Ascending aorta (tissue), 2 donors: ENCODE measurements around the gene SPSB1. TPM values are rescaled to one million over a fixed set of nuclear protein-coding genes. Genes with fewer than 3 reads are reported as not detected.

Experiments
- DNase-seq, 2 donors: peaks; one replicate each; pipeline ENCODE4 v3.0.0-alpha.2; 2019; ENCODE audit warnings: low spot score in 2 of 2
- H3K27ac ChIP-seq, 2 donors: fragments of 200-600 bp; sonication (generic); one replicate each; pipeline ENCODE4 v1.5.1; 2016 to 2017; ENCODE audit warnings: mild to moderate bottlenecking in 1 of 2
- H3K27me3 ChIP-seq: fragments of 200-600 bp; sonication (generic); one replicate; pipeline ENCODE4 v1.5.1; 2017
- H3K36me3 ChIP-seq, 2 donors: fragments of 200-600 bp; sonication (generic); one replicate each; pipeline ENCODE4 v1.5.1; 2016
- H3K4me1 ChIP-seq, 2 donors: fragments of 200-600 bp; sonication (generic); one replicate each; pipeline ENCODE4 v1.5.1; 2016 to 2017; ENCODE audit warnings: mild to moderate bottlenecking in 1 of 2
- H3K4me3 ChIP-seq, 2 donors: fragments of 200-600 bp; sonication (generic); one replicate each; pipeline ENCODE4 v1.5.1; 2016 to 2017; ENCODE audit warnings: mild to moderate bottlenecking in 1 of 2
- H3K9me3 ChIP-seq, 2 donors: fragments of 200-600 bp; sonication (generic); one replicate each; pipeline ENCODE4 v1.5.1; 2016
- intact Hi-C: fragments of 100-400 bp; cut with DNase I; formaldehyde crosslinking; loops from one replicate; pipeline ENCODE4 v1.15.1; 2023
- total RNA-seq: library from RNA; depleted of rRNA; stranded (reverse); fragments of >200 nt; gene quantifications from one replicate; pipeline ENCODE4 v1.1.0, GENCODE V29; 2016
- TF ChIP-seq, protein P1 (sequence below), 3 experiments: fragments of 200-600 bp in 2 of 3; fragments of 450-650 bp in 1 of 3; sonication (generic) in 2 of 3; IDR thresholded peaks; one replicate each; pipeline ENCODE4 v1.5.1; 2016 to 2019; ENCODE audit warnings: antibody characterized with exemption in 3 of 3, mild to moderate bottlenecking in 1 of 3, moderate library complexity in 1 of 3

Gene SPSB1
- total RNA-seq, 1 donor from 2014 or later = 64.9 TPM

DNA sequence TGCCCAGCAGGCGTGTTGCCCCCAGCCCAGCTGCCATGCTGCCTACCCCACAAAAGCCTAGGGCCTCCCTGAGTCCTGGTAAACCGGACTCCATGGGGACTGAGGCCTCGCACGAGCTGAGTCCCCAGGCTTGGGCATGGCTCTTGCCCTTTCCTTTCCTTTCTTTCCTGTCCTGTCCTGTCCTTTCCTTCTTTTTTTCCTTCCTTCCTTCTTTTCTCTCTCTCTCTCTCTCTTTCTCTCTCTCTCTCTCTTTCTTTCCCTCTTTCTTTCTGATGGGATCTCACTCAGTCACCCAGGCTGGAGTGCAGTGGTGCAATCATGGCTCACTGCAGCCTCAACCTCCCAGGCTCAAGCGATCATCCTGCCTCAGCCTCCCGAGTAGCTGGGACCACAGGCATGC lies 104.4 kb downstream of the SPSB1 start:
- no peak for DNase-seq
- Histone ChIP-seq H3K27ac (peak overlapping the region; percentile 1 to 87), H3K4me1 (peaks cover 30 to 47% of the 10 kb centered on the region in 2 donors), H3K4me3 (no peak overlapping the region), H3K36me3 (no peaks in the 10 kb centered on the region), H3K27me3 (no peaks in the 10 kb centered on the region), H3K9me3 (no peaks in the 10 kb centered on the region)
- TF ChIP-seq, protein P1, sequence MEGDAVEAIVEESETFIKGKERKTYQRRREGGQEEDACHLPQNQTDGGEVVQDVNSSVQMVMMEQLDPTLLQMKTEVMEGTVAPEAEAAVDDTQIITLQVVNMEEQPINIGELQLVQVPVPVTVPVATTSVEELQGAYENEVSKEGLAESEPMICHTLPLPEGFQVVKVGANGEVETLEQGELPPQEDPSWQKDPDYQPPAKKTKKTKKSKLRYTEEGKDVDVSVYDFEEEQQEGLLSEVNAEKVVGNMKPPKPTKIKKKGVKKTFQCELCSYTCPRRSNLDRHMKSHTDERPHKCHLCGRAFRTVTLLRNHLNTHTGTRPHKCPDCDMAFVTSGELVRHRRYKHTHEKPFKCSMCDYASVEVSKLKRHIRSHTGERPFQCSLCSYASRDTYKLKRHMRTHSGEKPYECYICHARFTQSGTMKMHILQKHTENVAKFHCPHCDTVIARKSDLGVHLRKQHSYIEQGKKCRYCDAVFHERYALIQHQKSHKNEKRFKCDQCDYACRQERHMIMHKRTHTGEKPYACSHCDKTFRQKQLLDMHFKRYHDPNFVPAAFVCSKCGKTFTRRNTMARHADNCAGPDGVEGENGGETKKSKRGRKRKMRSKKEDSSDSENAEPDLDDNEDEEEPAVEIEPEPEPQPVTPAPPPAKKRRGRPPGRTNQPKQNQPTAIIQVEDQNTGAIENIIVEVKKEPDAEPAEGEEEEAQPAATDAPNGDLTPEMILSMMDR (IDR thresholded peaks at IDR 0.05) = no peak
- intact Hi-C loops = no loop called here

DNA sequence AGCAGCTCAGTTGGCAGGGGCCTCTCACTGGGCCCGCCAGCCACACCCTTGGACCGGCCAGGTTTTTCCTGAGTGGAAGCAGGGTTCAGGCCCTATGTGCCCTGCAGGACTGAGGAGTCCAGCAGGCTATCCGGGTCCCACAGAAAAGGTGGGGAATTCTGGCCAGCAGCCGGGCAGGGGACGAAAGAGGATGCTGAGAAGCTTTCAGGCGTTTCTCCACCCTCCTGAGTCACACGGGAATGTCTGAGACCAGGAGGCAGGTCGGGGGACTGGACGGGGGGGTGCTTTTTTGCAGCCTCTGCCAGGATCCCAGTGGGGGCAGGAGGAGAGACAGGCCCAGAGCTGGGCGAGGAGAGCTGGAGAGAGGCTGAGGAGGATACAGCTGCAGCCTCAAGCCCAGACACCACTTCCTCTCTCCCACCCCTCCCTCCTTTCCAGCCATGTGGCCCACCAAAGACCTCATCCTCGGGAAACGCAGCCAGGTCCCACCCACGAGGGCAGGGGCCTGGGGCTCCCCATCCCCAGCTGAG lies 105.4 kb downstream of the SPSB1 start:
- intact Hi-C loops = no loop called here
- peaks cover 34 to 55% of the 10 kb centered on the region in 2 donors for H3K4me1 ChIP-seq
- peak in 1 of 2 donors; percentile 80 for DNase-seq
- H3K4me3 ChIP-seq = no peak overlapping the region
- no peaks in the 10 kb centered on the region for H3K9me3 ChIP-seq
- TF ChIP-seq, protein P1 (IDR thresholded peaks at IDR 0.05) = no peak
- H3K27me3 ChIP-seq = no peaks in the 10 kb centered on the region
- H3K36me3 ChIP-seq = no peaks in the 10 kb centered on the region
- peak overlapping the region; percentile 87 to 93 for H3K27ac ChIP-seq

DNA sequence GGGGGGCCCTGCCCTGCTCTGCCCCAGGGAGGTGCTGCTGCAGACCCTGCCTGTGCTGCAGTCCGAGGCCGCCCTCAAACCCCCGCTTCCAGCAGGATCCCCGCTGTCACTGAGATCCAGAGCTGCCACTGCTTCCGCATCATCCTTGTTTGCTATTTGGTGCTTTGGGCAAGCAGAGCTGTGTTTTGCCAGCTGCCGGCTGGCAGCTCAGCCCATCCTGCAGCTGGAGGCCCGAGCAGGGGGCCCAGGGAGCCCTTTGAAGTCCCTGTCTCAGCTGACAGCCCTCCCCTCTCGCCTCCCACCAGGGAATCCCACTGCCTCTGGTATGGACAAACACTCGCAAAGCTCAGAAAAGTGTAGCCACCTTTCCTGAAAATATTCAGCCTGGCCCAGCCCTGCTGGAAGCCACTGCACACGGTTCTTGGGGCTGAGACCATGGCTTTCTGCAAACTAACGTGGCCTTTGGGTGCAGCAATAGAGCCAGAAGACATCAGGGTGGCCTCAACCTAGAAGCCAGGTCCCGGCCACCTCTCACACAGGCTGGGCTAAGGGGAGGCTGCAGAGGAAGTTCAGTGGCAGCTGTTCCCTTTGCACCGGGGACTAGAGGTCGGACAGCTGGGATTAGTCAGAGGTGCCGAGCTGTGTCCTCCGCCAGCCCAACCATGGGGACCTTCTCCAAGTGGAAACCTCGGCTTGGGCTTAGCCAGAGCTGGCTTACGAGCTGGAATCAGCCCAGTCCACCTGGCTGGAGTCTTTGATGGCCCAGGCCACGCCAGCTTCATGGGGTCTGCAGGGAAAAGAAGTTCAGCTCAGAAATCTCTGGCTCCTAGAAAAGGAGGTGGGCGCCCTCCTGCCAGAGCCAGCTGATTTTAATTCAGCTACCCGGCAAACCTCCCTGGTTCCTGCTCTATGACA lies 107.1 kb downstream of the SPSB1 start:
- Histone ChIP-seq H3K9me3 (no peaks in the 10 kb centered on the region), H3K4me1 (peaks cover 34 to 55% of the 10 kb centered on the region in 2 donors), H3K27ac (peak overlapping the region; percentile 87 to 93), H3K36me3 (no peaks in the 10 kb centered on the region), H3K4me3 (no peak overlapping the region), H3K27me3 (no peaks in the 10 kb centered on the region)
- TF ChIP-seq, protein P1 (IDR thresholded peaks at IDR 0.05) = no peak
- intact Hi-C loops = loop anchor here (2.0 kb wide), 2 partner anchors 49 to 107 kb away; partner anchors contain the start of gene SPSB1
- DNase-seq = peak in 1 of 2 donors; percentile 82

DNA sequence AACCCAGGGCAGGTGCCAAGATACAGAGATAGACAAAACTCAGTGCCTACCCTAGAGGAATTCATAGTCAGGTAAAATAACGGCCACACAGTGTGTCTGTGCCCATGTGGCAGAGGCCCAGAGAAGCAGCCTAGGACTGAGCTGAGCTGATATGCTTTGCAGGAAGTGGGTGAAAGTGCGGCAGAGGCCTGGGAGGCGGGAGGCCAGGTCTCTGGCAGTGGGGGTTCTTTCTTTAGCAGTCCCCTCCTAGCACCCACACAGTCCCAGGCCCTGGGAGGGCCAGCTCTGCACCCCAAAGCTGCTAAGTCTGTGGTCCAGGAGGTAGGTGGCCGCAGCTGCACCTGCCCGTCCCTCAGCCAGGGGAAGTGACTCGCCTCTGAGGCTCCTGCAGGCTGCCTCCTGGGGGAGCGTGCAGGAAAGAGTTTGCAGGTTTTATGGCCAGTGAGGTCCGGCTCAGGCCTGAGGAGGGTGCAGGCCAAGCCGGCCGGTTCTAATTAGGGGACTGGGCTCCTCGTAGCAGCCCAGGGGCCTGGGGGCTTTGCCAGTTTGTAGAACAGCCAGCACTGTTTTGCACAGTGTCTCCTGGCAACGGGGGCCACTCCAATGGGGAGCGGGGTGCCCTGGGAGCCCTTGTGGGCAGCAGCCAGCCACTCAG lies 107.9 kb downstream of the SPSB1 start:
- intact Hi-C loops = loop anchor here (2.0 kb wide), 2 partner anchors 48 to 108 kb away; partner anchors contain the start of gene SPSB1
- no peak for DNase-seq
- Histone ChIP-seq H3K27me3 (no peaks in the 10 kb centered on the region), H3K36me3 (no peaks in the 10 kb centered on the region), H3K4me1 (peaks cover 34 to 55% of the 10 kb centered on the region in 2 donors), H3K4me3 (no peak overlapping the region), H3K9me3 (no peaks in the 10 kb centered on the region), H3K27ac (peak overlapping the region; percentile 87 to 93)
- TF ChIP-seq, protein P1 (IDR thresholded peaks at IDR 0.05) = peak in 1 of 3 experiments; percentile 20

DNA sequence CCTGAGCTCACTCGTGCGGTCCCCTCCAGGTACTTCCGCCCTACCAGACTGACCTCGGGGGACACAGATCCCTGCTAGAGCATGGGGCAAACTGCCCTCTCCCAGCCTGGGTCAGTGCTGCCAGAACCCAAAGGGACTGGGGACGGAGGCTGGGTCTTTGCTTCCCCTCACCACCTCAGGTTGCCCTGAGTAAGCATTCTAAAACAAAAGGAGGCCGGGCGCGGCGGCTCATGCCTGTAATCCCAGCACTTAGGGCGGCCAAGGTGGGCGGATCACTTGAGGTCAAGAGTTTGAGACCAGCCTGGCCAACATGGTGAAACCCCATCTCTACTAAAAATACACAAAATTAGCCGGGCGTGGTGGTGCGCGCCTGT lies 108.4 kb downstream of the SPSB1 start:
- TF ChIP-seq, protein P1 (IDR thresholded peaks at IDR 0.05) = no peak
- H3K36me3 ChIP-seq = no peaks in the 10 kb centered on the region
- H3K9me3 ChIP-seq = no peaks in the 10 kb centered on the region
- no peaks in the 10 kb centered on the region for H3K27me3 ChIP-seq
- intact Hi-C loops = loop anchor here (2.0 kb wide), 2 partner anchors 48 to 108 kb away; partner anchors contain the start of gene SPSB1
- H3K4me1 ChIP-seq = peaks cover 34 to 55% of the 10 kb centered on the region in 2 donors
- peak overlapping the region; percentile 87 to 93 for H3K27ac ChIP-seq
- H3K4me3 ChIP-seq = no peak overlapping the region
- DNase-seq = no peak
